GM10248 (cell line): ENCODE results near the gene TRAF2.

Experiments used
- CTCF ChIA-PET: fragments of 300-600 bp; sonication (Branson Sonifier 250); formaldehyde crosslinking; extraction: SDS; loops from one replicate; lab custom pipeline; 2021; ENCODE audit warnings: antibody characterized with exemption; lab: Yijun Ruan, JAX
- POLR2A ChIA-PET: fragments of 350-650 bp; sonication (Branson Sonifier 250); formaldehyde crosslinking; extraction: SDS; loops from one replicate; lab custom pipeline; 2020; ENCODE audit warnings: antibody characterized with exemption; lab: Yijun Ruan, JAX
- DNase-seq: peaks from one replicate; pipeline ENCODE4 v3.0.0; 2012; ENCODE audit errors: extremely low spot score
- CTCF ChIP-seq: IDR thresholded peaks from 2 replicates; pipeline ENCODE4 v1.5.1; 2012; ENCODE audit warnings: mild to moderate bottlenecking, low read depth; ENCODE audit errors: extremely low read depth, missing control alignments, control extremely low read depth

TRAF2 gene

GRCh38 chr9:136915632-136916329, 29.5 kb downstream of the TRAF2 start:
- CTCF ChIA-PET = no interaction called here
- POLR2A ChIA-PET = no interaction called here

GRCh38 chr9:136916330-136917184, 30.2 kb downstream of the TRAF2 start:
- ChIA-PET POLR2A (no interaction called here), CTCF (no interaction called here)
- no peak for DNase-seq
- TF ChIP-seq CTCF = no peak

More at GRCh38 chr9:136915632-136916329, 29.5 kb downstream of the TRAF2 start:
- TF ChIP-seq CTCF = no peak
- DNase-seq = no peak

GRCh38 chr9:136917902-136918301, 31.6 kb downstream of the TRAF2 start:
- CTCF ChIA-PET = interaction anchor here (1.1 kb wide), 1 partner anchor 9 kb away, joined by 4 read pairs; no protein-coding TSS in a partner anchor
- POLR2A ChIA-PET = no interaction called here
- no peak for TF ChIP-seq CTCF
- no peak for DNase-seq

GRCh38 chr9:136920069-136920468, 33.8 kb downstream of the TRAF2 start:
- POLR2A ChIA-PET = no interaction called here
- no peak for TF ChIP-seq CTCF
- no peak for DNase-seq
- CTCF ChIA-PET = interaction anchor here (1.0 to 1.5 kb wide), 6 partner anchors 9 to 519 kb away, joined by 3 to 5 read pairs (median 3); no protein-coding TSS in a partner anchor

- no peak for TF ChIP-seq CTCF
- ChIA-PET CTCF (interaction anchor here (1.0 to 1.2 kb wide), 4 partner anchors 8 to 114 kb away, joined by 3 read pairs; partner anchors contain the start of gene FBXW5), POLR2A (no interaction called here)
- DNase-seq = no peak
Observed at GRCh38 chr9:136920734-136921231, 34.5 kb downstream of the TRAF2 start.

DNA sequence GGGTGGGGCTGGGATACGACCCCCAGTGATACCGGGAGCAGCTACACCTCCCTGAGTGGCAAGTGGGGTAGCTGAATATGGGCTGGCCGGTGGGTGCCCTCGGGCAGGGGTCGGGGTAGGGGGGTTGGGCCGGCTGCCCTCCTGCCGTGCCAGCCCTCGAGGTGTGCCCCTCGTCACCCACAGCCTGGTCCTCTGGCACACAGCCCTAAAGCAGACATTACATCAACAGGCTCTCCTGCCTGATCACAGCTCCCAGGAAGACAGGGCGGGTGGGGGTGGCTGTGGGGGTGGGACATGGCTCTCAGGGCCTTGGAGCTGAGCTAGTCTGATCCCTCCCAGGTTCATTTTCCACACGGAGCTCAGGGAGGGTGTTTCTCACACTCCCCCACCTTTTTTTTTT, 35.0 kb downstream of the TRAF2 start:
- TF ChIP-seq CTCF = no peak
- ChIA-PET CTCF (interaction anchor here (1.2 kb wide), 1 partner anchor 23 kb away, joined by 3 read pairs; the partner anchor contains the start of gene FBXW5), POLR2A (no interaction called here)
- DNase-seq = no peak
